Measurements from ENCODE around the gene NELL2. TPM values are rescaled to one million over a fixed set of nuclear protein-coding genes. Genes with fewer than 3 reads are reported as not detected.

NELL2 gene
- total RNA-seq, 4 donors from 2014 or later: 1.1 to 22.9 (median 15.6) TPM

DNA sequence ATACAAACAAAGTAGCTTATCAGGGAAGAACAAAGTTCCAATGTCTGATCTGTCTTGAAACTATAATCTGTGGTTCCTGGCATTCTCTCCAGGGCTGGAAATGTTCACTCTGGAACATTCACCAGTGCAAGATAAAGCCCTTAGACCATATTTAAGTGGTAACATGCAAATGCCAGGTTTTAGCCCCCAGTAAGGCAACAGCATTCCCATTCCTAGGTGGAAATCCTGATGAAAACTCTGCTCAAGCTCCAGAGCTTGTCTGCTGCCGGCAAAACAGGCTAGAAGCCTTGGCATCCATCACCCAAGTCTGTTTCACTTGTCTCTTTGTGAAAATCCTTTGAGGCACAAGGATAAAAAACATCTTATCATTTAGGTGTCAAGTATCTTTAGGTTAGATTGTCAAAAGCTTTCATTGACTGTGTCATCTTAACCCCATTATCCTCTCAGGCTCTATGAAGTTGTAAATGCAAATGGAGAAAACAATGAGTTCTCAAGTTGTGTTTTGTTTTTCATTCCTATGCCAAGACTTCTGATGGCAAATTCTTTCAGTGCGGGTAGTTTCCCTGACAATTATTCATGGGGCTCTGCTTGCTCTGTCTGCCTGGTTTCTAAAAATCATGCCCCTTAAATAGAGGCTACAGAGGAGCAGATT is 344.7 kb downstream of the NELL2 start:
- TF ChIP-seq CTCF (IDR thresholded peaks at IDR 0.05): no peak
- DNase-seq (ENCODE audit: low spot score): no peak
- no peak for ATAC-seq (ENCODE audit: low FRiP score)

- no peak for DNase-seq (ENCODE audit: low spot score)
- no peak for TF ChIP-seq CTCF (IDR thresholded peaks at IDR 0.05)
Observed at GRCh38 chr12:44526655-44527182, 349.4 kb downstream of the NELL2 start.

DNA sequence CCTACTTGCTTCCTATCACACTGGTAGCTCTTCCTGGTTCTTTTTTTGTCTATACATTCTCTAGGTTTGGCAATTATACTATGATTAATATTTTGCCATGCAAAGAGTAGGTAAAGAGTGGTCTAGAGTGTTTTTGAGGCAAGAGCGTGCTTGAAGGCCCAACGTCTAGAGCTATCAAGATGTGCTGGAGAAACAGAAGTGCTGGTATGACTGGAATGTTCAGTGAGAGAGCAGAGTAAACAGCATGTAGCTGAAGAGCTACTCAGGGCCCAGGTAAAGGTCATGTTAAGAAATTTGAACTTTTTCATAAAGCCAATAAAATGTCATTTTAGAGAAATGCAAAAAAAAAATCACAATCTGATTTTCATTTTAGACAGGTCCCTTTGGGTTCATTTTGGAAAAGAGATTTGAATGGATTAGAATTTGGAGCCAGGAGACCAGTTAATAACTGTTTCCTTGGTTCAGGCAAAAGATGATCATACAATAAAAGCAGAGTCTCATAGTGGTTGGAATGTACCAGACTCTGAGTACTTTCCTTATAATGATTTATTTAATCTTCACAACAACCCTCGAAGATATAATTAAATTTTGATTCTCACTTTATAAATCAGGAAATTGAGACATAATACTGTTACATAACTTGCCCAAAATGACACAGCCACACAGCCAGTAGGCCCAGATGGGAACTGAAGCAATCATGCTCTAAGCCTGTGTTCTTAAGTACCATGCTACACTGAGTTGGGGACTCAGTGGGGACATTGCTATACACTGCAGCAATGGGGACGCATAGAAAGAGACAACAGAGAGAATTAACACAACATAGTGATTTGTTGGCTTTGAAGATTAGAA is 350.1 kb downstream of the NELL2 start:
- DNase-seq (ENCODE audit: low spot score) (no peak), ATAC-seq (ENCODE audit: low FRiP score) (no peak)
- TF ChIP-seq CTCF (IDR thresholded peaks at IDR 0.05): no peak

More at GRCh38 chr12:44526655-44527182, 349.4 kb downstream of the NELL2 start:
- no peak for ATAC-seq (ENCODE audit: low FRiP score)

DNA sequence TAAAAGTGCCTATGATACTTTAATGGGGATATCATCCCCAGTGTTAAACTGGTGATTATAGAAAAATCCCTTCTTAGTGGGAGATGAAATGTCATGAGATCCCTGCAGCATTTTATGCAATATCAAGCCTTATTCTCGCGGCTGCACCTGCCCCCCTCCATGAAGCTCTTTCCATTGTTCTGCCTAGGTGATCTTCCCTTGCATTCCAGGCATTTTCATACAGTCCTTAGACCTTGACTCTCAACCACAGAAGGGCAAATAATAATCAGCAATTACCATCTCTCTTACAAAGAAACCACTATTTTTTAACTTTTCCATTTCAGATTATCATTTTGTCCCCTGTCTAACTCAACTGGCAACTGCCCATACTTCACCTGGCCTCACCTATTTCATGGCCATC is 352.3 kb downstream of the NELL2 start:
- no peak for DNase-seq (ENCODE audit: low spot score)
- ATAC-seq (ENCODE audit: low FRiP score): no peak
- no peak for TF ChIP-seq CTCF (IDR thresholded peaks at IDR 0.05)

DNA sequence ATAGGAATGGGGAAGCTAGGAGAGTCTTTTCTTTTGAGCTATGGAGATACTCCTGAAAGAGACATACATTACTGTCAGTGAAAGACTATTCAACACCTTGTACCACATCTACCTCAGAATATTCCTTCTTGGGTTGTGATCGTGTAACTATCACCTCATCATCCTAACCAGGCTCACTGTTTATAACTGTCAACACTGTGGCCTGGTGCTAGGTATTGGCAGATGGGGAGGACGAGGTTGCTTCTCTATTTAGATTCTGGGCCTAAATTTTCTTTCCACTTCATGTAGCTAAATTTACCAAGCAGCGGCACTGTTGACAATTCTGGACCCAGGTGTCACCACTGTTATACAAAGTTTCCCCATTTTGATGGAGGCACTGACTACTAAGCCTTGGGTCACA is 354.4 kb downstream of the NELL2 start:
- DNase-seq (ENCODE audit: low spot score) (no peak), ATAC-seq (ENCODE audit: low FRiP score) (no peak)
- no peak for TF ChIP-seq CTCF (IDR thresholded peaks at IDR 0.05)

- TF ChIP-seq CTCF (IDR thresholded peaks at IDR 0.05): no peak
- ATAC-seq (ENCODE audit: low FRiP score): no peak
- DNase-seq (ENCODE audit: low spot score): no peak
Observed at GRCh38 chr12:44519931-44520330, 356.2 kb downstream of the NELL2 start.

Measured in omental fat pad (tissue), 4 donors.